Right forelimb (tissue), 1 donor: Measurements from ENCODE around the gene ALDH3A2.

Experiments
- DNase-seq: peaks from one replicate; pipeline ENCODE4 v3.0.0-alpha.2; 2018

Gene ALDH3A2

GRCh38 chr17:19717031-19717360 lies 68.4 kb downstream of the ALDH3A2 start:
- DNase-seq: no peak

GRCh38 chr17:19717411-19717908 lies 68.9 kb downstream of the ALDH3A2 start:
- no peak for DNase-seq

GRCh38 chr17:19718041-19718612 lies 69.6 kb downstream of the ALDH3A2 start:
- DNase-seq: no peak

- DNase-seq: no peak
Observed at GRCh38 chr17:19718613-19719354, 70.2 kb downstream of the ALDH3A2 start.

- DNase-seq: no peak
Observed at GRCh38 chr17:19719355-19720209, 71.0 kb downstream of the ALDH3A2 start.

GRCh38 chr17:19720210-19720475 lies 71.6 kb downstream of the ALDH3A2 start:
- no peak for DNase-seq

GRCh38 chr17:19720631-19721426 lies 72.3 kb downstream of the ALDH3A2 start:
- no peak for DNase-seq

GRCh38 chr17:19723964-19724363 lies 75.4 kb downstream of the ALDH3A2 start:
- no peak for DNase-seq

GRCh38 chr17:19724501-19725420 lies 76.2 kb downstream of the ALDH3A2 start:
- no peak for DNase-seq

- DNase-seq: no peak
Observed at GRCh38 chr17:19725486-19725885, 76.9 kb downstream of the ALDH3A2 start.

- no peak for DNase-seq
Observed at GRCh38 chr17:19726631-19727376, 78.3 kb downstream of the ALDH3A2 start.
